ENCODE results near the gene RPUSD1.
A peak's percentile ranks its signal among the peaks of the same experiment; 100 is the strongest.

Gene RPUSD1

GRCh38 chr16:798666-799065 lies 10.5 kb upstream of the RPUSD1 start:
- no peak for DNase-seq

GRCh38 chr16:797686-798085 lies 9.5 kb upstream of the RPUSD1 start:
- no peak for DNase-seq

- no peak for DNase-seq
Observed at GRCh38 chr16:797120-797420, 8.9 kb upstream of the RPUSD1 start.

- DNase-seq = no peak
Observed at GRCh38 chr16:796296-797119, 8.3 kb upstream of the RPUSD1 start.

GRCh38 chr16:795580-796229 lies 7.5 kb upstream of the RPUSD1 start:
- no peak for DNase-seq

GRCh38 chr16:794853-795466 lies 6.8 kb upstream of the RPUSD1 start:
- no peak for DNase-seq

GRCh38 chr16:794091-794822 lies 6.1 kb upstream of the RPUSD1 start:
- no peak for DNase-seq

- DNase-seq = no peak
Observed at GRCh38 chr16:793414-793813, 5.2 kb upstream of the RPUSD1 start.

- no peak for DNase-seq
Observed at GRCh38 chr16:792221-792995, 4.2 kb upstream of the RPUSD1 start.

GRCh38 chr16:791131-791530 lies 3.0 kb upstream of the RPUSD1 start:
- DNase-seq = no peak

- DNase-seq = no peak
Observed at GRCh38 chr16:790086-790485, 1.9 kb upstream of the RPUSD1 start.

- no peak for DNase-seq
Observed at GRCh38 chr16:789191-789850, 1.1 kb upstream of the RPUSD1 start.

GRCh38 chr16:788399-789126 lies 382 bp upstream of the RPUSD1 start, which contains the start of gene CHTF18:
TSS of gene CHTF18 (plus strand) at chr16:788620. CDS start at chr16:788685, 65 bp downstream.
- DNase-seq = peak; percentile 97

GRCh38 chr16:787321-787966 lies 737 bp downstream of the RPUSD1 start:
- DNase-seq = no peak

- DNase-seq = peak; percentile 92
Observed at GRCh38 chr16:785563-786535, 2.3 kb downstream of the RPUSD1 start.

GRCh38 chr16:784431-784830 lies 3.8 kb downstream of the RPUSD1 start:
- DNase-seq = no peak

GRCh38 chr16:783404-784161 lies 4.6 kb downstream of the RPUSD1 start:
- DNase-seq = no peak

- DNase-seq = no peak
Observed at GRCh38 chr16:782766-783403, 5.3 kb downstream of the RPUSD1 start.

All from activated effector memory CD4-positive, alpha-beta T cell treated with anti-CD3 and anti-CD28 coated beads, Interleukin-2, amount 50 U/mL, for 16 hours (primary cell).